ENCODE results near the gene CYP4F3. TPM values are rescaled to one million over a fixed set of nuclear protein-coding genes. Genes with fewer than 3 reads are reported as not detected.
A peak's percentile ranks its signal among the peaks of the same experiment; 100 is the strongest.

Gene CYP4F3
- total and polyA plus RNA-seq, 2 of the 13 experiments (the other 11 are each of a cell fraction or from before 2014, with no cell fraction given): 17.8 to 22.8 TPM

DNA sequence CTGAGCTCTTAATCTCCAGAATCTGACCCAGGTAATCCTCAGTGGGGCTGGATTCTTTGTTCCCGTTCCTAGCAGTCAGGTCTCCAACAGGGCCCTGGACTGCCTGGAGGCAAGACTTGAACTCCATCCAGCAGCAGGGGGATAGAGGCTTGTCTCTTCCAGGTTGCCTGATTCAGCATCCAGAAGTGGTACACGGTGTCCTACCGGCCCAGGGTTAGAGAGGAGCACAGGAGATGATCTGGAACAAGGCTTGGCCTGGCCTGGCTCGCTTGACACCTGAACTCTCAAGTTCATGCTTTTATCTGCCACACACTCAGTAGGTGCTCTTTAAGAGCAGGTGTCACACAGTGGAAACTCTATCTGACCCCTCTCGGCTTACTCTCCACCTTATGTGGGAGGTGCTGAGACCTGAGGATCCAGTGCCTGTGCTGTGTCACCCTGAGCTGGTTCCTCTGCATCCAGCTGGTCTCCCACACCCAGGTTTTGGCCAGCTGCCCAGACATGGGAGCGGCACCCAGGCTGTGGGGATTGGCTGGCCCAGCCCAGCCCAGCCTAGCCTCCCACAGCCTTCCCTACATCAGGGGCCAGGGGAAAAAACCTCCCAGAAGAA lies at the start of gene CYP4F3 (continued):
- TF ChIP-seq ATAD3A (CRISPR knock-in tag; IDR thresholded peaks at IDR 0.05) (no peak), GABPA (IDR thresholded peaks at IDR 0.05; ENCODE audit: low read depth, low read length) (no peak), GABPA (CRISPR knock-in tag; IDR thresholded peaks at IDR 0.05; ENCODE audit: low read depth) (no peak), ZNF292 (CRISPR knock-in tag; IDR thresholded peaks at IDR 0.05; ENCODE audit: borderline replicate concordance, low read depth) (peak; percentile 72), GATAD1 (CRISPR knock-in tag; IDR thresholded peaks at IDR 0.05) (0 out of 2 replicates have a peak, but pooled peaks have one; percentile 9), MIER2 (CRISPR knock-in tag; IDR thresholded peaks at IDR 0.05) (no peak; the same call in 1 of the 2 replicates), BHLHE40 (IDR thresholded peaks at IDR 0.05; ENCODE audit: low read length) (peak; percentile 19; the same call in 1 of the 2 replicates), ZNF550 (CRISPR knock-in tag; IDR thresholded peaks at IDR 0.05; ENCODE audit: borderline replicate concordance) (no peak), ZNF33B (CRISPR knock-in tag; IDR thresholded peaks at IDR 0.05) (no peak; the same call in 1 of the 2 replicates)
- TF ChIP-seq, protein P1, sequence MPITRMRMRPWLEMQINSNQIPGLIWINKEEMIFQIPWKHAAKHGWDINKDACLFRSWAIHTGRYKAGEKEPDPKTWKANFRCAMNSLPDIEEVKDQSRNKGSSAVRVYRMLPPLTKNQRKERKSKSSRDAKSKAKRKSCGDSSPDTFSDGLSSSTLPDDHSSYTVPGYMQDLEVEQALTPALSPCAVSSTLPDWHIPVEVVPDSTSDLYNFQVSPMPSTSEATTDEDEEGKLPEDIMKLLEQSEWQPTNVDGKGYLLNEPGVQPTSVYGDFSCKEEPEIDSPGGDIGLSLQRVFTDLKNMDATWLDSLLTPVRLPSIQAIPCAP (CRISPR knock-in tag; IDR thresholded peaks at IDR 0.05; ENCODE audit: low read depth): no peak
- TF ChIP-seq, protein P2, sequence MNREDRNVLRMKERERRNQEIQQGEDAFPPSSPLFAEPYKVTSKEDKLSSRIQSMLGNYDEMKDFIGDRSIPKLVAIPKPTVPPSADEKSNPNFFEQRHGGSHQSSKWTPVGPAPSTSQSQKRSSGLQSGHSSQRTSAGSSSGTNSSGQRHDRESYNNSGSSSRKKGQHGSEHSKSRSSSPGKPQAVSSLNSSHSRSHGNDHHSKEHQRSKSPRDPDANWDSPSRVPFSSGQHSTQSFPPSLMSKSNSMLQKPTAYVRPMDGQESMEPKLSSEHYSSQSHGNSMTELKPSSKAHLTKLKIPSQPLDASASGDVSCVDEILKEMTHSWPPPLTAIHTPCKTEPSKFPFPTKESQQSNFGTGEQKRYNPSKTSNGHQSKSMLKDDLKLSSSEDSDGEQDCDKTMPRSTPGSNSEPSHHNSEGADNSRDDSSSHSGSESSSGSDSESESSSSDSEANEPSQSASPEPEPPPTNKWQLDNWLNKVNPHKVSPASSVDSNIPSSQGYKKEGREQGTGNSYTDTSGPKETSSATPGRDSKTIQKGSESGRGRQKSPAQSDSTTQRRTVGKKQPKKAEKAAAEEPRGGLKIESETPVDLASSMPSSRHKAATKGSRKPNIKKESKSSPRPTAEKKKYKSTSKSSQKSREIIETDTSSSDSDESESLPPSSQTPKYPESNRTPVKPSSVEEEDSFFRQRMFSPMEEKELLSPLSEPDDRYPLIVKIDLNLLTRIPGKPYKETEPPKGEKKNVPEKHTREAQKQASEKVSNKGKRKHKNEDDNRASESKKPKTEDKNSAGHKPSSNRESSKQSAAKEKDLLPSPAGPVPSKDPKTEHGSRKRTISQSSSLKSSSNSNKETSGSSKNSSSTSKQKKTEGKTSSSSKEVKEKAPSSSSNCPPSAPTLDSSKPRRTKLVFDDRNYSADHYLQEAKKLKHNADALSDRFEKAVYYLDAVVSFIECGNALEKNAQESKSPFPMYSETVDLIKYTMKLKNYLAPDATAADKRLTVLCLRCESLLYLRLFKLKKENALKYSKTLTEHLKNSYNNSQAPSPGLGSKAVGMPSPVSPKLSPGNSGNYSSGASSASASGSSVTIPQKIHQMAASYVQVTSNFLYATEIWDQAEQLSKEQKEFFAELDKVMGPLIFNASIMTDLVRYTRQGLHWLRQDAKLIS (CRISPR knock-in tag; IDR thresholded peaks at IDR 0.05): no peak
- TF ChIP-seq, protein P3, sequence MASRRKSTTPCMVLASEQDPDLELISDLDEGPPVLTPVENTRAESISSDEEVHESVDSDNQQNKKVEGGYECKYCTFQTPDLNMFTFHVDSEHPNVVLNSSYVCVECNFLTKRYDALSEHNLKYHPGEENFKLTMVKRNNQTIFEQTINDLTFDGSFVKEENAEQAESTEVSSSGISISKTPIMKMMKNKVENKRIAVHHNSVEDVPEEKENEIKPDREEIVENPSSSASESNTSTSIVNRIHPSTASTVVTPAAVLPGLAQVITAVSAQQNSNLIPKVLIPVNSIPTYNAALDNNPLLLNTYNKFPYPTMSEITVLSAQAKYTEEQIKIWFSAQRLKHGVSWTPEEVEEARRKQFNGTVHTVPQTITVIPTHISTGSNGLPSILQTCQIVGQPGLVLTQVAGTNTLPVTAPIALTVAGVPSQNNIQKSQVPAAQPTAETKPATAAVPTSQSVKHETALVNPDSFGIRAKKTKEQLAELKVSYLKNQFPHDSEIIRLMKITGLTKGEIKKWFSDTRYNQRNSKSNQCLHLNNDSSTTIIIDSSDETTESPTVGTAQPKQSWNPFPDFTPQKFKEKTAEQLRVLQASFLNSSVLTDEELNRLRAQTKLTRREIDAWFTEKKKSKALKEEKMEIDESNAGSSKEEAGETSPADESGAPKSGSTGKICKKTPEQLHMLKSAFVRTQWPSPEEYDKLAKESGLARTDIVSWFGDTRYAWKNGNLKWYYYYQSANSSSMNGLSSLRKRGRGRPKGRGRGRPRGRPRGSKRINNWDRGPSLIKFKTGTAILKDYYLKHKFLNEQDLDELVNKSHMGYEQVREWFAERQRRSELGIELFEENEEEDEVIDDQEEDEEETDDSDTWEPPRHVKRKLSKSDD (CRISPR knock-in tag; IDR thresholded peaks at IDR 0.05; ENCODE audit: low read depth): no peak
- TF ChIP-seq, protein P4, sequence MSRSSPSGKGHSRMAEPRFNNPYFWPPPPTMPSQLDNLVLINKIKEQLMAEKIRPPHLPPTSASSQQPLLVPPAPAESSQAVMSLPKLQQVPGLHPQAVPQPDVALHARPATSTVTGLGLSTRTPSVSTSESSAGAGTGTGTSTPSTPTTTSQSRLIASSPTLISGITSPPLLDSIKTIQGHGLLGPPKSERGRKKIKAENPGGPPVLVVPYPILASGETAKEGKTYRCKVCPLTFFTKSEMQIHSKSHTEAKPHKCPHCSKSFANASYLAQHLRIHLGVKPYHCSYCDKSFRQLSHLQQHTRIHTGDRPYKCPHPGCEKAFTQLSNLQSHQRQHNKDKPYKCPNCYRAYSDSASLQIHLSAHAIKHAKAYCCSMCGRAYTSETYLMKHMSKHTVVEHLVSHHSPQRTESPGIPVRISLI (CRISPR knock-in tag; IDR thresholded peaks at IDR 0.05; ENCODE audit: borderline replicate concordance): 0 out of 2 replicates have a peak, but pooled peaks have one; percentile 18
- TF ChIP-seq, protein P5, sequence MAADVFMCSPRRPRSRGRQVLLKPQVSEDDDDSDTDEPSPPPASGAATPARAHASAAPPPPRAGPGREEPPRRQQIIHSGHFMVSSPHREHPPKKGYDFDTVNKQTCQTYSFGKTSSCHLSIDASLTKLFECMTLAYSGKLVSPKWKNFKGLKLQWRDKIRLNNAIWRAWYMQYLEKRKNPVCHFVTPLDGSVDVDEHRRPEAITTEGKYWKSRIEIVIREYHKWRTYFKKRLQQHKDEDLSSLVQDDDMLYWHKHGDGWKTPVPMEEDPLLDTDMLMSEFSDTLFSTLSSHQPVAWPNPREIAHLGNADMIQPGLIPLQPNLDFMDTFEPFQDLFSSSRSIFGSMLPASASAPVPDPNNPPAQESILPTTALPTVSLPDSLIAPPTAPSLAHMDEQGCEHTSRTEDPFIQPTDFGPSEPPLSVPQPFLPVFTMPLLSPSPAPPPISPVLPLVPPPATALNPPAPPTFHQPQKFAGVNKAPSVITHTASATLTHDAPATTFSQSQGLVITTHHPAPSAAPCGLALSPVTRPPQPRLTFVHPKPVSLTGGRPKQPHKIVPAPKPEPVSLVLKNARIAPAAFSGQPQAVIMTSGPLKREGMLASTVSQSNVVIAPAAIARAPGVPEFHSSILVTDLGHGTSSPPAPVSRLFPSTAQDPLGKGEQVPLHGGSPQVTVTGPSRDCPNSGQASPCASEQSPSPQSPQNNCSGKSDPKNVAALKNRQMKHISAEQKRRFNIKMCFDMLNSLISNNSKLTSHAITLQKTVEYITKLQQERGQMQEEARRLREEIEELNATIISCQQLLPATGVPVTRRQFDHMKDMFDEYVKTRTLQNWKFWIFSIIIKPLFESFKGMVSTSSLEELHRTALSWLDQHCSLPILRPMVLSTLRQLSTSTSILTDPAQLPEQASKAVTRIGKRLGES (CRISPR knock-in tag; IDR thresholded peaks at IDR 0.05; ENCODE audit: borderline replicate concordance): no peak
- TF ChIP-seq, protein P6, sequence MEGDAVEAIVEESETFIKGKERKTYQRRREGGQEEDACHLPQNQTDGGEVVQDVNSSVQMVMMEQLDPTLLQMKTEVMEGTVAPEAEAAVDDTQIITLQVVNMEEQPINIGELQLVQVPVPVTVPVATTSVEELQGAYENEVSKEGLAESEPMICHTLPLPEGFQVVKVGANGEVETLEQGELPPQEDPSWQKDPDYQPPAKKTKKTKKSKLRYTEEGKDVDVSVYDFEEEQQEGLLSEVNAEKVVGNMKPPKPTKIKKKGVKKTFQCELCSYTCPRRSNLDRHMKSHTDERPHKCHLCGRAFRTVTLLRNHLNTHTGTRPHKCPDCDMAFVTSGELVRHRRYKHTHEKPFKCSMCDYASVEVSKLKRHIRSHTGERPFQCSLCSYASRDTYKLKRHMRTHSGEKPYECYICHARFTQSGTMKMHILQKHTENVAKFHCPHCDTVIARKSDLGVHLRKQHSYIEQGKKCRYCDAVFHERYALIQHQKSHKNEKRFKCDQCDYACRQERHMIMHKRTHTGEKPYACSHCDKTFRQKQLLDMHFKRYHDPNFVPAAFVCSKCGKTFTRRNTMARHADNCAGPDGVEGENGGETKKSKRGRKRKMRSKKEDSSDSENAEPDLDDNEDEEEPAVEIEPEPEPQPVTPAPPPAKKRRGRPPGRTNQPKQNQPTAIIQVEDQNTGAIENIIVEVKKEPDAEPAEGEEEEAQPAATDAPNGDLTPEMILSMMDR (CRISPR knock-in tag; IDR thresholded peaks at IDR 0.05): no peak

All from HepG2 (cell line).